Effector CD8-positive, alpha-beta T cell (primary cell): ENCODE data around the gene MAP2K6.
"Not testable (repeated sequence)": the region's sequence is repeated elsewhere in the genome, so short reads cannot be mapped to it uniquely, and the experiment has no call there.

Source experiments
- DNase-seq: peaks from one replicate; lab custom pipeline; 2025; lab: John Stamatoyannopoulos, UW

MAP2K6 gene

DNA sequence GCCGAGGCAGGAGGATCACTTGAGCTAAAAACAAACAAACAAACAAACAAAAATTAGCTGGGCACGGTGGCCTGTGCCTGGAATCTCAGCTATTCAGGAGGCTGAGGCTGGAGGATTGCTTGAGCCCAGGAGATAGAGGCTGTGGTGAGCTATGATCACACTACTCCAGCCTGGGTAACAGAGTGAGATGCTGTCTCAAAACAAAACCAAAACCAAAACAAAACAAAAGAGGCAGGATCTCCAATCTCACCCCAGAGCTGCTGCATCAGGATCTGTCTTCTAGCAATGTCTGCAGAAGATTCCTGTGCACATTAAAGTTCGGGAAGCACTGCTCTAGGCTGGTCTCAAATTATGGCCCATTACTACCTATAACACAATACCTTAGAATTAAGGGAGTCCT, 43.1 kb downstream of the MAP2K6 start:
- no peak for DNase-seq

DNA sequence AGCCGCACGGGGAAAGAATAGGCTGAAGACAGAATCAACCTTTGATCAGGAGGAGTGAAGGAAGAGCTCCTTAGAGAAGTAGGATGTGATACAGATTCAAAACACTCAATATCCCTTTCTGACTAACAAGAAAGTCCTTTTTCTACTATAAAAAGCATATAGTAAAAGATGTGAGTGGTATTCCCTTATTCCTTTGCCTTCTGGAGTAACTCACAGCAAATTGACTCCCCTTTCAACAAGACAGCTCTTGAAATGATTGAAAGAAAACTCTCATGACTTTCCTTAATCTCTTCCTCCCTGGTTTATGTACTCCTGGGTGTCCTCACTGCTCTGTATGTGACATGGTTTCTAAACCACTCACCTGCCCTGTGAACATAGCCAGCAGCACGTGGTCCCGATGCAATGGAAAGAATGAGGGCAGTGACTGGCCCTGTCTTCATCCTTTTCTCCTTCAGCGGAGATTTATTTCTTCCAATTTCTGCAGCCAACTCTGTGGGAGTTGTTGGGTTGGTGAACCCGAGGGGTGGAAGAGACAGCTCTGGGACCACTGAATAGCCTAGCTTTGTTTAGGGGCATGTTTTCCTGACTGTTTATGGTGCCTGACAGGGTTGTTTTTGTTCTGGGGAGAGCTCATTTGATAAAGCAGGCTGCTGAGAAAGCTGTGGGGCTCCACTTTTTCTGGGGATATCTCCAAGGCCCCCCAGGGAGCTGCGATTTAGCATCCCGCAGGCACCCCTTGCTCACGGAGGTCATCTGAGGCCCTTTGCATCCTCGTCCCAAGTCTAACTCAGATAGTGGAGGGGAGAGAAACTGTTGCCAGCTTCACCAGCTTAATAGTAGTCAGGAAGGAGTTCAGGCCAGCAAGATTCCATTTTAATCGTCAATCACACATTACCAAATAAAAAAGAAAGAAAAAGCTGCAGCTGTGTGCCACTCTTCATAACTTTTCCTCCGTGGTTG, 46.7 kb downstream of the MAP2K6 start:
- DNase-seq, result no peak

DNA sequence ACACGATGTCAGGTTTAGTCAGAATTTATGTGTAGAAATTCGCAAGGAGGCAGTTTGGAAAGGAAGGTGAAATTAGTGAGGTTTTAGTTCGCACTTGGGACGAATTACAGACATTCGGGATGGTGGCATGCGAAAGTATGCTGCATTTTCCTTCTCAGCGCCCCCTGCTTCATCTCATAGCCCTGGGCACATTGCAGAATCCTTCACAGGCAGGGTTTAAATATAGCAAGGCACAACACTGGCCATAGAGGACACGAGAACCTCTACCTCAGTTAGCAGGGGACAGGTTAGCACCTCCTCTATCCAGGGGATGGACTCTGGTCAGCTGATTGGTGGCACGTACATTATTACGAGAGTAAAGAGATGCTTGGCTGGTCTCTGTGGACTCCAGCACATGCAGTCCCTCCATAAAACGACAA, 47.5 kb downstream of the MAP2K6 start:
- DNase-seq, result no peak

DNA sequence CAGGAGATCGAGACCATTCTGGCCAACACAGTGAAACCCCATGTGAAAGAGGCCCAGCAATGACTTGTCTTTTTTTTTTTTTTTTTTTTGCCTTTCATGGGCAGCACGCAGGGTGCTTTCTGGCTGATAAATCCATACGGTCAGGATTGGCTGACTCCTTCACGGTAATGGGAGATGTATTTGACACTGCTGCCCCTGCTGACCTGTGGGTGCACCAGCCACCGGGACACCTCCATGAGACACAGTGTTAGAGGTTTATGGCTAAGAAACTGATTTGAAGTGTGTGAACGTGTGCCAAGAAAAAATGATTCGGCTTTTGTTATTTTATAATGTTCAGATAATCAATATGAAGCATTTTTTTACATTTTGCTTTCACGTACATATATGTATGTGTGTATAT, 48.4 kb downstream of the MAP2K6 start:
- no peak for DNase-seq

DNA sequence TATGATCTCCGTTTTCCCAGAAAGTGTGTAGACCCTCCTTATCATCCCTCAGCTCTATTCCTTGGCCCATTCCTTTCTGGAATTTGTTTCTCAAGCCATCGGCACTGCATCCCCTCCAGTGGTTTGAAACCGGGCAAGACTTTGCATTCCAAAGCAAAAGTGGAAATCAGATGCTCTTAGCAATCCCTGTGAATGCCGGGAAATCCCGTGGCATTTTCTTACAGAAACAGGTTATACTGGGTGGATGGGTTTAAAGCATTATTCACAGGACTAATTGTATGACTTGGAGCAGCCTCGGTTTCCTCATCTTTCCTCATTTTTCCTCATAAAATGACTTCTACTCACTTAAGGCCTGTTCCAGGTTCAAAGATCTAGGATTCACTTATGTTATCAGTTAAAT, 52.0 kb downstream of the MAP2K6 start:
- no peak for DNase-seq

DNA sequence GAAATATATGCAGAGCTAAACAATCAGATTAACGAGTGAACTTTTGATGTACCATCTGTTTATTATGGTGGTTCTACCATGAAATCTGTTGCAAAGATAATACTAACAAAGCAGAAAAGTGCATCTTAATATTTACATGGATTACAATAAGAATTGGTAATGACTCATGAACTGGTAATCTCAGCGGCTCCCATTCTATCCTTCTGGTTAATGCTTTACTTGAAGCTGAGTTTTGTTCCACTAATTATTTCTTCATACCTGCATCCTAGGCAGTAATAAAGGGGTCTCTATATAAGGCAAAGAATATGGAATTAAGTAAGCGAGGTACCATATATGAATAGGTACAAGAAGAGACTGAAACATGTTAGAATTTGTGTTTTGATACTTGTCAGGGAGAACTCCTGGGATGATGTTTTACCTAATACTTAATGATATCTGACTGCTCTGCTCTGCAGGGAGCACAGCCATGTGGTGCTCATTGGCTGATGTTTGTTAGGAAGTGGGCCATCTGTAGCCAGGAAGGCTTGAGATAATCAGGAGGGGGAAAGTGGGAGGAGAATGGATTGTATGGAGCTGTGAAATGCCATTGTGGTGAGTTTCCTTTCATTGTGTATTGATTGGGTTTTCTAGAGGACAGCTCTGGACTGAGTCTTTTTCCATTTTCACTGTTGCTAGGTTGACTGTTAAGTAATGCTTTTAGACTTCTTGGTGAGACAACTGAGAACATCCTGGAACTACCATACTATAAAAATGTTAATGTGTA, 52.6 kb downstream of the MAP2K6 start:
- no peak for DNase-seq

DNA sequence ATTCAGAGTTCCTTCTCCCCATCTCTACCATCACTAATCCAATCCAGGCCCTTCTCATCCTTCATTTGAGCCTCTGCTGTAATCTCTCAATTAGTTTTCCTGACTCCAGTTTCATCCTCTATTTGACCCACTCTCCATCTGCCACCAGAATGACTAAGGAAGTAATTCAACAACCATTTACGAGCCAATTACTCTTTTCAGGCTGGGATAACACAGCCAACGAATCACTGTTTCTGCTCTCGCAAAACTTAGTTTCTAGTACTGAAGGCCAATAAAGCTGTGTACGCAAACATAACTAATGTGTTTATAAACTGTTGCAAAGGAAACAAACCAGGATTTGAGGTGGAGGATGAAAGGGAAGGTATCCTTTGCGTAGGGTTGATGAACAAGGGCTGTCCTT, 53.7 kb downstream of the MAP2K6 start:
- DNase-seq, result no peak

DNA sequence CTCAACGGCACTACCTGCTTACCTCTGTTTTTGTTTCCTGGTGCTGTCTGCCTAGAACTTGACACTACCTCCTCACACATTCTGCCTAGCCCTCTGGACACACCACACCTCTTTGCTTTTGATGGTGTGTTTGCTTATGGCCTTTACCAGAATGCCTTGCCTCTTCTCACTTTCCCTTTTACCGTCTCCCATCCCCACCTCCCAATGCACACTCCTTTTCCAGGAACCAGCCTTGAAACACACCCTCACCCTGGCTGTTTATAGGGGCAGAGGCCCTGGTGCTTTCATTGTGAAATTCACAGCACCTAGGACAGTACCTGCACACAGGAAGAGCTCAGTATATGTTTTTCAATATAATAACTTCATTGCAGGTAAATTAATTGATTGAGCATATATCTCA, 56.2 kb downstream of the MAP2K6 start:
- no peak for DNase-seq

DNA sequence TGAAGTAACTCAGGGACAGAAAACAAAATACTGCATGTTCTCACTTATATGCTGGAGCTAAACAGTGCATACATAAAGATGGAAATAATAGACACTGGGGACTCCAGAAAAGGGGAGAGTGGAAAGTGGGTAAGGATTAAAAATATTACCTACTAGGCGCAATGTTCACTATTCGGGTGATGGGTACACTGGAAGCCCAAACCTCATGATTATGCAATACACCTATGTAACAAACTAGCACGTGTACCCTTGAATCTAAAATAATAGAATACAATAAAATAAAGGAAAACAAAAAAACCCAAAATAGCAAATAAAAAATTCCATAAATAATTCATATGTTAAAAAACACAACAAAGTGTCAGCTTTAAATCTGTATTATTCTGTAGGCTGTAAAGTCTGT, 56.9 kb downstream of the MAP2K6 start:
- DNase-seq, result no peak

DNA sequence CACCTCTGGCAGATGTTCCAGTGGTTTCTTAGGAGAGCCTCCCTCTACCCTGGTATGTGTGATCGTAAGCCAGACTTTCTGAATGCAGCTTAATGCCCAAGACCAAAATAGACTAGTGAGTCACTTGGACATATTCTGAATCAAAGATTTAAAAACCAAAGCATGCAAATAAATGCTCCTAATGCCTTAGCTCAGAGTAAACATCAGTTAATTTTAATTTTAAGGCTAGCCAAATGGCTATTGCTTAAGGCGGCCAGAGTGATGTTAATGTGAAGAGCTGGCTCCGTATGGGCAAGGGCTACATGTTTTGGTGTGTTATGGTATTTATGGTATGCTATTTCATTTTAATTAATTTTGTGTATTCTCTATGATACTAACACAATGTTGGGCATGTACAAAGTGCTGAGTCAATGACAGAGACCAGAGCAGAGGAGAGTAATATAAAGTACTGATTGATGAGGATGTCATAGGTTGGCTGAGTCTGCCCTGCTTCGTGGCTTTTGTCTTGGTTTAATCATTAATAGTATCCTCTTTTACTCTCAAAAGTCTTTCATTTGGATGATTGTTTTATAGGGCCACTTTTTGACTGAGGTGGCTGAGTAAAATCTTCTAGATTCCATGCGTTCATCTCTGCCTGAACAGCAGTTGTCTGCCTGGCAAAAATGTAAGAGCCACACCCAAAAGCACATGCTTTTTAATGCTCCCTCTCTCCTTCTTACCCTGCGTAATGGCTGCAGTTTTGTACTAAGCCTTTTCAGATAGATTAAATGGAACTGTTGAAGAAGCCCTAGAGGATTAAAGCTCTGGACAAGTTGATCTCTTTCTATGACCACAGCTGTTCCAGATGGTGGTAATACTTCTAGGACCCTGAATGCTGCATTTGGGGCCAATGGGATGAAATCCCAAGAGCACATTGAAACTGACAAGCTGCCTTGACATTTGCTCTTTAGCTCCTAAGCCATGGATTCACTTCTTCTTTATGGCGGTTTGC, 59.6 kb downstream of the MAP2K6 start:
- no peak for DNase-seq

DNA sequence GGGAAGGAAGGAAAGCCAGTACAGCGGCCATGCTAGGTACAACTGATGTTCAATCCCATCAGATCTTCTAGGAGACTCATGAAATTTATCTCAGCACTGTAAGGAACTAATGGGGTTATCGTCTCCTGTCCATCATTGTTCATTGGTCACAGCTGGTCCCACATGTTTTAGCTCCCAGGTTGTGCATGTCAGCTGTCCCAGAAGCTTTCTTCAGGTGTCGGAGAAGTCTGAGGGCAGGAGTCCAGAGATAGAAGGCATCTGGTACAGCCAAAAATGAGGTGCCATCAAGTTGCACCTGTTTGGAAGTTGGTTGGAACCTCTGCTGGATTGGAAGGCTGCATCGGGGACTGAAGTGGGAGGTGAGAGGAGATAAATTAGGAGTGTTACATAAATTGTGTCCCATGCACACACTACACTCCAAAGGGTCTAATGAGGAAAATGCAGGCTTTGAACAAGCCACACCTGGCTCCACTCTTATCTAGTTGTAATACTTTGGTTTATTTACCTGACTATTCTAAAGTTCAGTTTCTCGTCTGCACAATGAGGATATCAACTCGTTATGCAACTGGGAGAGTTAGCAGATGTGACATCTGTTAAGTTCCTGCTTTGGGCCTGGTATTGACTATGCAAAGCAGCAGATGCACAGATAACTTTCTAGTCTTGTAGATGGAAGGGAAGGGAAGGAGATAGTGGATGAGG, 62.9 kb downstream of the MAP2K6 start:
- DNase-seq, result no peak

DNA sequence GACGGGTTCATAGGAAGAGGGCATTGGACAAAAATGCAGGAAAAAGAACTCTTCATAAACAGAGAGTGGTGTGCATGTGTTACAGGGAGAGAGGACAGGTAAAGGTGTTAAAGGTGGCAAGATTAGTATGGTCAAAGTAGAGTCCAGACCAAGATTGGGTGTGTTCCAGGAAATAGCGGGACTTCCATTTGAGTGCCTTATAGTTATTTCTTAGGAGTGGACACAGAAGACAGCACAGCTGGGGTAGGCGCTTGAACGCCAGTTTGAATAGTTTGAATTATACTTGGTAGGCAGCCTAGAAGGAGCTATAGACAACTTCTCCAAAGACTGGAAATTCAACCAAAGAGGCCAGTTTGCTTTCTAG, 63.4 kb downstream of the MAP2K6 start:
- no peak for DNase-seq

DNA sequence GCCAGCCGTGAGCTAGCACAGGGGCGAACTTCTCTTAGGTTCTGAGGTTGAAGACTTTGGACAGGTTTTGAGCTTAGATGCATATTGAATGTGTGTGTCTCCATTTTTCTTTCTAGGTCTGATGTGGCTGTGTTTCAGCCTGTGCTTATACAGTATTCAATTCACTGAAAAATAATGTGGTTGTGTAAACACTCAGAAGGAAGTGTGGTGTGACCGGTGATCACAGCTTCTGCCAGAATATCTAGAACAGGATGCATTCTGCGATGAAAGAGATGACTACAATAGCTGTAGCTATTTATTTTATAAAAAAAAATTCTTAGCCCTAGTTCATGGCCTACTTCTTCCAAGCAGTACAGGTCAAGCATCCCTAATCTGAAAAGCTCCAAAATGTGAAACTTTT, 64.4 kb downstream of the MAP2K6 start:
- no peak for DNase-seq

DNA sequence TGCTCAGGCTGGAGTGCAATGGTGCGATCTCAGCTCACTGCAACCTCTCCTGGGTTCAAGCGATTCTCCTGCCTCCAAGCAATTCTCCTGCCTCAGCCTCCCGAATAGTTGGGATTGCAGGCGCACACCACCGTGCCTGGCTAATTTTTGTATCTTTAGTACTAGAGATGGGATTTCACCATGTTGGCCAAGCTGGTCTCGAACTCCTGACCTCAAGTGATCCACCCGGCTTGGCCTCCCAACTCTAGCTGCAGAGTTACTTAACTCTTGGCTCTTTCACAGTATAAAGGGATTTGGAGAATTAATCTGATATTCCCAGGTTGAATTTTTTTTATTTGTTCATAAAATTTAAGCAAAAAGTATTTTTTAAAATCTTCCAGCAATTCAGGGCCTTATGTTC, 65.3 kb downstream of the MAP2K6 start:
- not testable (repeated sequence) for DNase-seq

DNA sequence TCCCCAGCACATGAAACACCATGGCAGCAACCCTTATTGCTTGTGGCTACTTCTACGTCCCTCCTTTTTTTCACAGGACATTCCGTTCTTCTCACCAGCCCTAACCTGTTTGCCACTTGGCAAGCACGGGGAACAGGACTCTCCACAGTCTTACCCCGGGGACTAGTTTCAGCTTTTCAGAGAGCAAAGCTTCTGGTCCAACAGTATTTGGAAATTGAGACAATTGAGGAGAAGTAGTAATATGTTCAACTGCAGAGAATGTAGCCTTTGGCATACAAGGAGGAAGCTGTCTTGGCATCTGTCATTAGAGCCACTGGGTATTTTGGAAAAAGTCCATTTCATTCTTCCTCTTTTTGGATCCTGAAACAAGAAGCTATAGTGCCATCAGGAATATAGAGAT, 65.7 kb downstream of the MAP2K6 start:
- DNase-seq, result no peak

DNA sequence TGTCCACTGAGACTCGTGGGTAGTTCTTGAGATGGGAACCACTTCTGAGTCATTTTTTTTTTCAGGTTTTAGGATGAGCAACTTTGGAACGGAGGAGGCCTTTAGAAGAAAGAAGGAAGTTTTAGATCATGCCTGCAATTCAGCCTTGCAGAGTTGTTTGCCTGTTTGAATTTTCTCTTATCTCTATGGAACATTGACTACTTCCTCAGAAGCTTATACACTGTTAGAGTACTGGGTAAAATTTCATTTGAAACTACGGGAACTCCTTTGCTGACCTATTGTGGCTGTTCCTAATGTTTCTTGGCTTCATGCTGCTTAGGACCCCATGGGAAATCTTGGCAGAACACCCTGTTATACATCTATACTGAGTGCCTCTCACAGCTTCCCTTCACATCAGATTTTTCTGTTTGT, 70.8 kb downstream of the MAP2K6 start:
- DNase-seq, result no peak

DNA sequence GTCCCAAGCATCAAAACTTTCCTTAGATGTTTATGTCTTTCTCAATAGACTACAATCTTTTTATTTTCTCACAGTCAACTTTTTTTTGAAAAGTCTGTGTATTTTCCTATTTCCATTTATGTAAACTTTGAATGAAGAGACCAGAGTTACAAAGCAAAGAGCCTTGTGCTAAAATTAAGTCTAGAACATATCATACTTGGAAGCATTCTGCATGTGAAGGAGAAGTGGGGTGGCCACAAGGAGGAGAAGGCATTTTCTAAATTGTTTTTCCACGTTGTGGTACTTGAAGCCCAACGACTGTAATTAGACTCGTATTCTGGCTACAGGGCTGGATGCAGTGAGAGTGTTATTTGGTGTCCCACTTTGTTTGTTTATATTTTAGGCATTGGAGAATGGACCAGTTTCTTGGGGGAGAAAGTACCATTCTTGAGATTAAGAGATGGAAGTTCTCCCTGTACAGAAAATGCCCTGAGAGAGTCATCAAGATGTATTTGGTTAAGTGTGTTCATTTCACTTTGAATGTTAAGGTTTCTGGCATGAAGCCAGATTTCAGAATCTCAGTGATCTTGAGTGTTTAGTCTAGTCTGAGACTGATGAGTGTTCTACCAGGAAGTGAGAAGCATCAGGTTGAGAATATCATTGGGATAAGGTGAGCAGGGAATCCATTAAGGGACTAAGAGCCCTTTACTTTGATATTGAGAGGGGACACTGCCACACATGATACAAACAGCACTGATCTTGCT, 71.6 kb downstream of the MAP2K6 start:
- DNase-seq, result no peak

DNA sequence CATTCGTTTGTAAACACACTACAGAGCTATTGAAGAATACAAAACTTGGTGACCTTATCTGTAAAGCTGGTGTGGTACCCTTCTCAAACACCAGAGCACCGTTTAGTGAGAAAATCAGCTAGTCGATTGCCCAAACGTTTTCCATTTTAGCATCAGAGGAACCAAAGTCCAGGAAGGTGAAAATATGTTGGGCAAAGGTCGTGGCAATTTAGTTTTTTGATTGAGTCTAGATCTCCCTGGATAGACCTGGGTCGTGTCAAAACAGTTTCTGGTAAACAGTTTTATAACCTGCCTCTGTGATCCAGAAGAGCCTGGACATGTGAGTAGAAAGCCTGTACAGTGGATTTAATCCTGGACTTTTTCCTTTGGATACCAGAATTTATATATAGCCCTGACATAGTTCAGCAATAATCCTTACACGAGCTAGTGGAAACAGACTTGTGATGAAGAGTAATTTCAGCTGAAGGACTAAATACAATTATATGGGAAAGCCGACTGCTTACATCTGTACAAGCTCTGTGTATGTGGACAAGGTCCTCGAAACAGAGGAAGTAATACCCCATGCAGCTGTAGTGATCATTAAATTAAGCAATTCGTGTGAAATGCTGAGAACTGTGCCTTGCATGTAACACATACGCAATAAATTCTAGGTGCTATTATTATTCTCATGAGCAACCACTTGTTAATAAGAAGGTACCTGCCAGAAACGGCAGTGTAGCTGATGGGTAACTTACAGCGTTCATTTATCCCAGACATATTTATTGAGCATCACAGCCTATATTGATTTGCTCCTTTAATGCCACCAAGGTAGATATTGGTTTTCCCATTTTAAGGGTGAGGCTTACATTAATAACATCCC, 72.5 kb downstream of the MAP2K6 start:
- DNase-seq, result no peak

DNA sequence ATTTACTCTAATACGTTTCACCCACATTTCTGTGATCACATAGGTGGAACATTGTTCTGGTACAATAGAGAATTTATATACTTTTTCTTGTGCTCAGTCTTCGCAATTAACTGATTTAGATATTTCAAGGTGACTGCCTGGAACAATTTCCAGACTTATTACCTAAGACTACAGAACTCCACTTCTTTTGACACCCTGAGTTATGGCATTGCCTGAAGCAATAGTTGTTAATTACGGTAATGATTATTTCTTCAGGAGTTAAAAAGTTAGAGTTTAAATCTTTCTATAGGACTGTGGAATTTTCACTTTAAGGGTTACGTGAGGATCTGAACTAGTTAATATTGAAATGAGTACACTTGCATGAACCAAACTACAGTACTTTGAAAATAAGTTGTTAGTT, 74.8 kb downstream of the MAP2K6 start:
- DNase-seq, result no peak
